Fibroblast of skin of right biceps (primary cell): ENCODE results near the gene ZNF24.

Experiments
- DNase-seq: peaks from one replicate; pipeline ENCODE4 v3.0.0-alpha.2; 2013

ZNF24 gene

DNA sequence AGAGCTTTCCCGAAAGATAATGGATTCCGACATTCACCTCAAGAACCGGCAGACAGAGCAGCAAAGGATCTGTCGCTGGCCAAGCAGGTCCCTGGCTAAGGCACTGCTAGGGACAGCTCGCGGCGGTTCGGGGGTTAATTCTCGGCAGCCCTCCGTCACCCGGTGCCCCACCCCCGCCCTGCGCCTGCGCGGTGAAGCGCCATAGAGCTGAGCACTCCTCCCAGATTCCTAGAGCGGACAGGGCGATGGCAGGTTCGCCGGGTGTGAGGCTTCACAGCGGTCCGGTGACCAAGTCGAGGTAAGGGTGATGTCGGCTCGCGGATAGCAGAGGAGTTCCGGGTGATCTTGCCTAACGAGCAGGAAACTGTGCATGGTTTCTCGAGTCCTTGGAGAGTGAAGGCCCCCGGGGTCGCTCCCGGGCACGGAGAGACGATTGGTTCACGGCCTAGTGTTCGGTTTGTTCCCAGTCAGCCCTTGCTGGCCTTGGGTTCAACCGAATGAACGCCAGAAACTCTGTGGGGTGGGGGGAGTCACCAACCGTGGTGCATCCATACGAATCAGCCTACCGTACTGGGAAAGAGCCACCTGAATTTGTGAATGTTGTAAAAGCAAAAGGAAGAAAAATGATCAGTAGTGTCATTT lies 54.0 kb downstream of the ZNF24 start, which contains the start of gene ZSCAN30:
Gene ZSCAN30, minus strand, starts transcription at position 136 of the 642 bp plus-strand sequence. CDS start 25,877 bp downstream, outside the sequence.
- DNase-seq = peak; percentile 95

GRCh38 chr18:35289727-35290093 lies 54.5 kb downstream of the ZNF24 start:
- DNase-seq = no peak

GRCh38 chr18:35289293-35289692 lies 54.9 kb downstream of the ZNF24 start:
- DNase-seq = peak; percentile 29

GRCh38 chr18:35284841-35285240 lies 59.4 kb downstream of the ZNF24 start:
- no peak for DNase-seq

- no peak for DNase-seq
These were observed 60.1 kb downstream of the ZNF24 start for GRCh38 chr18:35283923-35284794.

- peak; percentile 85 for DNase-seq
These were observed 61.9 kb downstream of the ZNF24 start for GRCh38 chr18:35282353-35282752.
